D721Med (cell line): ENCODE data around the gene MXD4.

Experiments used
- DNase-seq: peaks from one replicate; pipeline ENCODE4 v3.0.0; 2011; ENCODE audit warnings: low spot score; ENCODE audit not compliant: insufficient read length
- FAIRE-seq: peaks from 2 replicates; lab custom pipeline; 2011; peaks lifted over from hg19 to GRCh38; lab: Jason Lieb, UNC
- TF ChIP-seq, protein P1 (sequence below): IDR thresholded peaks from 2 replicates; pipeline ENCODE4 v1.5.1; 2012; ENCODE audit warnings: mild to moderate bottlenecking, control low read depth; ENCODE audit not compliant: insufficient read depth; ENCODE audit errors: missing control alignments

The MXD4 gene, protein sequence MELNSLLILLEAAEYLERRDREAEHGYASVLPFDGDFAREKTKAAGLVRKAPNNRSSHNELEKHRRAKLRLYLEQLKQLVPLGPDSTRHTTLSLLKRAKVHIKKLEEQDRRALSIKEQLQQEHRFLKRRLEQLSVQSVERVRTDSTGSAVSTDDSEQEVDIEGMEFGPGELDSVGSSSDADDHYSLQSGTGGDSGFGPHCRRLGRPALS

DNA sequence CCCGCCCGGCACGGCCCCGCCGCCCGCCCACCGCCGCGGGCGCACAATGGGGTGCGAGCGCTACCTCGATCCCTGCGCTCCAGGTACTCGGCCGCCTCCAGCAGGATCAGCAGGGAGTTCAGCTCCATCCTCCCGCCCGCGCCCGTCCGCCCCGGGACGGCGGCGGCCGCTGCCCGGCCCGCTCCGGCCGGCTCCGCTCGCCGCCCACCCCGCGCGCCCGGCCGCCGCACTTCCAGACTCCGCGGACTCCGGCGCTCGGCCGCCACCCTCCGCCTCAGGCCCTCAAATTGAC is at the start of gene MXD4:
TSS of gene MXD4 (minus strand) at position 257 of the 292 bp plus-strand sequence. CDS start at position 128, 129 bp downstream.
- FAIRE-seq = no peak
- TF ChIP-seq, protein P1, sequence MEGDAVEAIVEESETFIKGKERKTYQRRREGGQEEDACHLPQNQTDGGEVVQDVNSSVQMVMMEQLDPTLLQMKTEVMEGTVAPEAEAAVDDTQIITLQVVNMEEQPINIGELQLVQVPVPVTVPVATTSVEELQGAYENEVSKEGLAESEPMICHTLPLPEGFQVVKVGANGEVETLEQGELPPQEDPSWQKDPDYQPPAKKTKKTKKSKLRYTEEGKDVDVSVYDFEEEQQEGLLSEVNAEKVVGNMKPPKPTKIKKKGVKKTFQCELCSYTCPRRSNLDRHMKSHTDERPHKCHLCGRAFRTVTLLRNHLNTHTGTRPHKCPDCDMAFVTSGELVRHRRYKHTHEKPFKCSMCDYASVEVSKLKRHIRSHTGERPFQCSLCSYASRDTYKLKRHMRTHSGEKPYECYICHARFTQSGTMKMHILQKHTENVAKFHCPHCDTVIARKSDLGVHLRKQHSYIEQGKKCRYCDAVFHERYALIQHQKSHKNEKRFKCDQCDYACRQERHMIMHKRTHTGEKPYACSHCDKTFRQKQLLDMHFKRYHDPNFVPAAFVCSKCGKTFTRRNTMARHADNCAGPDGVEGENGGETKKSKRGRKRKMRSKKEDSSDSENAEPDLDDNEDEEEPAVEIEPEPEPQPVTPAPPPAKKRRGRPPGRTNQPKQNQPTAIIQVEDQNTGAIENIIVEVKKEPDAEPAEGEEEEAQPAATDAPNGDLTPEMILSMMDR = no peak
- DNase-seq = no peak

DNA sequence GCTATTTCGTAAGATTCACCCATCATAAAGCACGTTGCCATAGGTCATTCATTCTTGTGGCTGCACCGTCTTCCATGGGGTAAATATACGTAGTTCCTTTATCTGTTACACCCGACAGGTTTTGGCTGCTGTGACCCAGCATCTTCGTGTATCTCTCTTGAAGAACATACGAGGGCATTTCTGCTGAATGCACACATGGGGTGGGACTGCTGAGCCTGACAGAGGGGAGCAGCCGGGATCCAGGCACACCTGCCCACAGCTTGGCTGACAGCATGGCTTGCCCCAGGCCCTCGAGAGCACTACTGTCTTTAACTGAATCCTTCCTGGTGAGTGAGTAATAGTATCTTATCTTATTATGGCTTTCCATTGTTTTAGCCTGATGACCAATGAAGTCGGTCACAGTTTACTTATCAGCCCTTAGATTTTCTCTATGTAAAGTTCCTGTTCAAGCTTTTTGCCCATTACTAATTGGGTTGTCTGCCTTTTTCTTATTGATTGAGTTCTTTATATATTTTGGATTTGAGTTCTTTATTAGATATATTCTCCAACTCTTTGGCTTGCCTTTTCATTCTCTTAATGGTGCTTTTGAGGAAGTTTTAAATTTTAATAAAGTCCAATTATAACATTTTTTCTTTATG is 45.0 kb upstream of the MXD4 start:
- TF ChIP-seq, protein P1 = no peak
- DNase-seq (no peak), FAIRE-seq (no peak)

DNA sequence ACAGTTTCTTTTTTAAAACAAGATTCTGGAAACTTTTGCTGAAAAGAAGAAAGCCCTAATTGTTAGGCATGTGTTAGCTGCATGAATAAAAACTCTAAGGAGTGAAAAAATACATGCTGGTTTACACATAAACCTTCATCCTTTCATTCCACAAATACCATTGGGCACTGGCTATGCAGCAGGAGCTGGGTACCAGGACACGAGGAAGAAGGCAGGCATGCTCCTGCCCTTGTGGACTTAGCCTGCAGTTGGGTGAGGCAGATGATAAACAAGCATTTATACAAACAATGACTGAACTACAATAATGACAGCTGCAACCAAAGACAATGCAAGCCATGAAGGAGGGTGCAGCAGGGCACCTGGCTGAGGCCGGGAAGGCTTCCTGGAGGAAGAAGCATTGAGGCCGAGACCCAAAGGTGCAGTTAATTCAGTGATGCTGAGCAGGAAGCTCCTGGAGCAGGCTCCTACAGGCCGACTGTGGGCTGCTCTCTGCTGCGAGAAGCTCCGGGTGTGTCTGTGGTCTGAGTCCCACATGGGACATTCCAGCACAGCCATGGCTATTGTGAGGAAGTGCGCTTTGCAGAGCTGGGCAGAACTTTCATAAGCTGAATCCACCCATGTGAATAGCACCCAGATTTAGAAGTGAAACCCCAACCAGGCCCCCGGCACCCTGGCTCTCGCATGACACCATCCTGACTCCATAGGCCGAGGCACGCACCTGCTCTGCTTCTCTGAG is 44.0 kb upstream of the MXD4 start:
- DNase-seq (no peak), FAIRE-seq (no peak)
- TF ChIP-seq, protein P1 = no peak

DNA sequence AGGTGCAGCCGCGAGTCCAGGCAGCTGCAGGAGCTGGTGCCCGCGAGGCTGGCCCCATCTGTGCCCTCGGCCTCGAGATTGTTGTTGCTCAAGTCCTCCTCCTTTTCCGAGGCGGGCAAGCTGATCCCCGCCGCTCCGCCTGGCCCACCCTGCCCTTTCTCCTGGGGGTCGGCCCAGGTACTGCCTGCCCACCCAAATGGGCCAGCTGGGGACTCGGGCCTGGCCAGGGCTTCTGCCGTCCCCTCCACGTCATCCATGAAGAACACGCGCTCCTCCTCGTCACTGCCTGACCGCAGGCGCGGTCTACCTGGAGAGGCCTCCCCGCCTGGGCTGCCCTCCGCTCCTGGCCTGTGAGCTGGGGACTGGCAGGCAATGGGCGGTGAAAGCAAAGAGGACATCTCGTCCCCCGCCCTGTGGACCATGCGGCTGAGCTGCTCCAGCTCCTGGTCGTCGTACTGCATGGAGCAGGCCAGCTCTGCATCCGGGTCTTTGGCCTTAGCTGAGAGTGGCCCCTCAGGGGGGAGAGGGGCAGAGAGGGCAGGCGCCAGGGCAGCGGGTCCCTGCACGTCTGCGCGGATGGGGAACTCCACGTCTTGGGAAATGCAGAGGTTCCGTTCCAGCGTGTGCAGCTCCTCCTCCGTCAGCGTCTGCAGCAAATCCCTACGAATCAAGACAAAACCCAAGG is 43.1 kb upstream of the MXD4 start:
- DNase-seq (no peak), FAIRE-seq (no peak)
- TF ChIP-seq, protein P1 = no peak

DNA sequence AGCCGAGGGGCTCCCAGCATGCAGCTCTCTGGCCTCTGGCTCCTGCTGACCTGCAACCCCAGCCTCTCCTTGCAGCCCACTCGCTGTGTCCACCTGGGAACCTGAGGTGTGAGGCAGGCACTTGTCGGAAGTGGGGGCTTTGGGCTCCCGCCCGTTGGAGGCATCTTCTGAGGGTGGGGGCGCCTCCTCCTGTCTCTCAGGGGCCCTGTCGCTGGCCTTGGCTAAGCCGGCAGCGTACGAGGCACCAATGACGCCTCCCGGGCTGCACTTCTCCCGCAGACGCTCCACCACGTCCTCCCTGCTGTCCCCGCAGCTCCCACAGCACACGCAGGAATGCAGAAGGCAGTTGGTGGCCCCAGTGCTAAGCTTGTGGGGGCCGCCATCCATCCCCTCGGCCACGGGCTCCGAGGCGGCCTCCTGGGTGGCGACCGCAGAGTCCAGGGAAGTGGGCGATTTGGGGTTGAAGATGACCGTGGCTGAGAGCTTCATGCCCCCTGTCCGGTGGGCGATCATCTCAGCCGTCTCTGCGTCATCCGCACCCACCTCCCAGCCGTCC is 42.5 kb upstream of the MXD4 start:
- TF ChIP-seq, protein P1 = no peak
- no peak for DNase-seq
- no peak for FAIRE-seq

DNA sequence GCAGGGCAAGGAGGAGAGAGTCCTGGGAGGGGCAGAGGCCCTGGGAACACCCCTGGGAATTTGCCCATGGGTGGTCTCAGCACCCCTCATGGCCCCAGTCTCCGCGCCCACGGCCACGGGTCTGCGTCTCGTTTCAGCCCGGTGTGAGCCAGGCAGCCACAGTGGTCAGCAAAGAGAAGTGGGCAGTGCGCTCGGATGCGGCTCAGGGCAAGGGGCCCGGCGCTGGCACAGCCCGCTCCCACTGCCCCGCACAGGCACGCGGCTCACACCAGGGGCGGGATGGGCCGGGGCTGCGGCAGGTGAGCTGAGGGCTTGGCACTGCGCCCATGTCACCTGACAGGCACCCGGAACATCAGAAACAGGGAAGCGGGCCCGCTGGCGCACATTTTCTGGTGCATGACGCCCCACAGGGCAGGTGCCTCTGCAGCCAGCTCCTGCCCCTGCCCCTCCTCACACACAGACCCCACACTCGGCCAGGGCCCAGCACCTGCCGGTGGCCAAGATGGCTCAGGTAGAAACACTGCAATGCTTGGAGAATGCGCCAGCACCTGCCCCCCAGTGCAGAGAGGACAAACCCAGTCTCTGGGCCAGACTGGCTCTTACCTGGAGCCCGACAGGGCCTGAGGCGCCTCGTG is 41.9 kb upstream of the MXD4 start:
- FAIRE-seq = no peak
- TF ChIP-seq, protein P1 = no peak
- no peak for DNase-seq
